ENCODE results near the gene ODF2L. TPM values are rescaled to one million over a fixed set of nuclear protein-coding genes. Genes with fewer than 3 reads are reported as not detected.

The ODF2L gene, protein sequence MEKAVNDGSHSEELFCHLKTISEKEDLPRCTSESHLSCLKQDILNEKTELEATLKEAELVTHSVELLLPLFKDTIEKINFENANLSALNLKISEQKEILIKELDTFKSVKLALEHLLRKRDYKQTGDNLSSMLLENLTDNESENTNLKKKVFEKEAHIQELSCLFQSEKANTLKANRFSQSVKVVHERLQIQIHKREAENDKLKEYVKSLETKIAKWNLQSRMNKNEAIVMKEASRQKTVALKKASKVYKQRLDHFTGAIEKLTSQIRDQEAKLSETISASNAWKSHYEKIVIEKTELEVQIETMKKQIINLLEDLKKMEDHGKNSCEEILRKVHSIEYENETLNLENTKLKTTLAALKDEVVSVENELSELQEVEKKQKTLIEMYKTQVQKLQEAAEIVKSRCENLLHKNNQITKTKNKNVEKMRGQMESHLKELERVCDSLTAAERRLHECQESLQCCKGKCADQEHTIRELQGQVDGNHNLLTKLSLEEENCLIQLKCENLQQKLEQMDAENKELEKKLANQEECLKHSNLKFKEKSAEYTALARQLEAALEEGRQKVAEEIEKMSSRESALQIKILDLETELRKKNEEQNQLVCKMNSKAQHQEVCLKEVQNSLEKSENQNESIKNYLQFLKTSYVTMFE
- total RNA-seq: 7.6 TPM
- long read RNA-seq, partial matches to known transcripts: 0 of 4 reads
- long read RNA-seq, other reads (novel, unspliced or antisense): 3 of 4 reads

DNA sequence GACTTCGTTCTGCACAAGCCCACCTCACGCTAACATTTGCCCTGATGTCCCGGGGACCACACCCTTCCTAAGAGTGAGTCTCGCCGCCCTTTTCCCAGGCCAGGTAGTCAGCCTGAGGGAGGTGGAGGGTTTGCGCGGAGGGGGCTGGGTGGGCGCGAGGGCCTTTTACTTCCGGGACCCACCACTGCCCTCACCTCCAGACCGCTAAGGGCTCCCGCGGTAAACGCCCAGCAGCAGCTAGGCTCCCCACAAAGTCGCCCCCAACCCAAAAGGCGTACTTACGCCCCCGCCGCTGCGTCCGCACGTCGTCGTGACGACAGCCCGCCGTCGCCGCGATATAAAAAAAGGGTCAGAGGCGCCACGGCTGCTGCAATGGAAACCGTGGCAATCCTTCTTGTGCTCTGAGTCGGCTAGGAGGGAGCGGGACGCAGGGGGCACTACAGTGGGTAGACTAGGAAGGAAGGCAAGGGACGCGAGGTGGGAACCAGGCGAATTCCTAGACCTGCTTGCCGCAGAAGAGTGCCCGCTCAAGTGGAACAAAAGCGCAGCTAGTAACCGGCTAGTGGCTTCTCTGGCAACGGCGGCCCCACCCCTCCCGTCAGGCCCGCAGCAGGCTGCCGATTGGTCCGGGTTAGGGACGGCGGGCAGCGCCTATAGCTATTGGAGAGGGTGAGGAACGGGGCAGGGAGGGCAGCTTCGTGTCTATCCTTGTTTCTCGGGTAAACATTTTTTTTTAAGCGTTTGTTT lies at the start of gene ODF2L:
ODF2L (minus strand) TSS at position 573 of the 747 bp plus-strand sequence. CDS start 9,296 bp downstream, outside the sequence.
- intact Hi-C loops (cut with micrococcal nuclease): no loop called here
- peak; percentile 100 for ATAC-seq
- DNase-seq: peak; percentile 93

DNA sequence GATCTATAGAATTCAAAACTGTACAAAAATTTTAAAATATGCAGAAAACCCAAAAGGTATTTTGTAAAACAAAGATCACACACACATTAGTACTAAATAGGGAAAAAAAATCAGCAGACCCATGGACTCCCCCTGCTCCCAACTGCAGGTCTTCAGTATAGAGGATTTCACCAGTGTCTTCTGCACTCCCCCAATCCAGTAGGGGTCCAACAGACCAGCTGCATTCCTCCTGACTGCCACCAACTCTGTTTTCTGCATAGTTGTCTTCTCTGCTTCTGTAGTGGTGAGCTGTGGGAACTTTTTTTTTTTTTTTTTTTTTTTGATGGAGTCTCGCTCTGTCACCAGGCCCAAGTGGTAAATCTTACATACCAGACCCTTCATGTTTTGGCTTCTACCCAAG lies 49.8 kb upstream of the ODF2L start:
- ATAC-seq (no peak), DNase-seq (no peak)
- intact Hi-C loops (cut with micrococcal nuclease): no loop called here

DNA sequence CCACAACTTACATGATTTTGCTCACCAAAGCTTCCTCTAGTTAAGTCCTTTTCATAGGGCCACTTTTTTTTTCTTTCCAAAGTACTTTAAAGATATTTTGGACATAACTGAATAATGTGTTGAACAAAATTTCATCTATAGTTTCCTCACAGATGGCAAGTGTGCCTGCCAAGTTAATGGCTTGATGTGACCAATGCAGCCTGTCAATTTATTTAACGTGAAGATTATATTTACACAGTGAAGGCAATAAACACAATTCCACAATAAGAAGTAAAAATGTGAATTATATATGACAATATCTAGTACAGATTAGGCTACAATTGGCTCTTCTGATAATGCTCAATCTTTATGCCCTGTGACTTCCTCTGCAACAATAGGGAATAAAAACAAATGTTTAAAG lies 45.9 kb upstream of the ODF2L start:
- DNase-seq: no peak
- ATAC-seq: no peak
- intact Hi-C loops (cut with micrococcal nuclease): no loop called here

DNA sequence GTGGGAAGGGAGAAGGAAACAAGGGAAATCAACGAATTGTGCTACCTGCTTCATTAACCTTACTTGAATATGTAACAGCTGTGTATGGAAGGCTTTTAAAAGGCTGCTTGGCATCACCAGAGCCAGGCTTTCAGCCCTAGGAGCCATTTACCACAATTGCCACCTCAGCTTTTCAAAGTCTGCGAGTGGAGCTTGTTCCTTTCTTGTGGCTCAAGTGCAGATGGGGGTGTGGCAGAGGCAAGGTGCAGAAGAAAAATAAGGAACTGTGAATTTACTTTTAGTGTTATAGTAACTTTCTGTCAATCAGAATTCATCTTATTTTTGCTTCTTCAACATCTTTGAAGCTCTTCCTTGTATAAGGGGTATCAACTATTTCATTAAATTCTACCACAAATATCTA lies 45.5 kb upstream of the ODF2L start:
- intact Hi-C loops (cut with micrococcal nuclease): no loop called here

DNA sequence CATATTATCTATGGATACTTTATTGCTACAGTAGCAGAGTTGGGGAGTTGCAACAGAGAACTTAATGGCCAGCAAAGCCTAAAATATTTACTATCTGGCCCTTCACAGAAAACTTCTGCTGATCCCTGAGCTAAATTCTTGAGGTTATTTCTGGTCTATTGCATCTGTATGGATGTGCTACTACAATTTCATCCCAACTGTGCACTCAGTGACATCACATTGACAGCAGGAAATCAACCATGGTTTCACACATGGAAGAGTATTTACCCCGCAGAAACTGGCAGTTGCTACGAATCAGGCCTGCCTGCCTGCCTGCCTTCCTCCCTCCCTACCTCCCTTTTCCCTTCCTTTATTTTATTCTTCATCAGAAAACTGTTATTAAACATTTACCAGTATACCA lies 39.9 kb upstream of the ODF2L start:
- DNase-seq (no peak), ATAC-seq (no peak)
- intact Hi-C loops (cut with micrococcal nuclease): no loop called here

More for the DNA sequence above, 45.5 kb upstream of the ODF2L start:
- no peak for ATAC-seq
- no peak for DNase-seq

DNA sequence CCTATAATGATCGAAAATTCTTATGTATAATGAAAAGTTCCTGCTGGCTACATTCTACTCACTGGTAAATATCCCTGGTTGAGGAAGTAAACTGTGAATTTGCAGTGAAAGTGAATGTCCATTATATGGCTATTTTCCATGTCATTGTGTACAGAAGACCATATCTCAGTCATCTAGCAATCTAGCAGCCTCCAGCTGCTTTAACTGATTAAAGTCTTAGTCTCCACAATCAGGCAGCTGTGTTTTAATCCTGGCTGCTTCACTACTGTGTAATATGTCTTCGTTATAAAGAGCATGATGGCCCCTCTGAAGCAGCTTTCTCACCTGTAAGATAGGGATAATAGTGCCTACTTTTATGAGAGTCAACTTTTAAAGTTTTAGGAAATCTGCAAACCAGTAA lies 39.2 kb upstream of the ODF2L start:
- no peak for DNase-seq
- ATAC-seq: no peak
- intact Hi-C loops (cut with micrococcal nuclease): no loop called here

DNA sequence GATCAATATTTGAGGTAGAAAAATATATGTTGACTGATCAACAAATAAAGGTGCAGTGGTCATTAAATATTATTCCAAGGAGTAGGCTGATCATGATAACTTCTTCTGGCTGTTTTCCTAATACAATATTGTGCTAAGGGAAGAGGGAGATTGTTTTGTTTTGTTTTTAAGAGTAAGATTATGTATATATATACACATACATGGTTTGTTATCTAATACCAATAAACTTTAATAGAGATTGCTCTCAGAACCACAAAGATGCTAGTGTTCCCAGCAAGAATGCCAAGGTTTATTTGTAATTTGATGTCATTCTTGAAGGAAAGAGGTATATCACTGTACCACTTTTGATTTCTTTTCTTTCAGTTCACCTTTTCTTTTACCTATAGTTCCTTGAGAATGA lies 37.9 kb upstream of the ODF2L start:
- no peak for DNase-seq
- intact Hi-C loops (cut with micrococcal nuclease): no loop called here
- no peak for ATAC-seq

DNA sequence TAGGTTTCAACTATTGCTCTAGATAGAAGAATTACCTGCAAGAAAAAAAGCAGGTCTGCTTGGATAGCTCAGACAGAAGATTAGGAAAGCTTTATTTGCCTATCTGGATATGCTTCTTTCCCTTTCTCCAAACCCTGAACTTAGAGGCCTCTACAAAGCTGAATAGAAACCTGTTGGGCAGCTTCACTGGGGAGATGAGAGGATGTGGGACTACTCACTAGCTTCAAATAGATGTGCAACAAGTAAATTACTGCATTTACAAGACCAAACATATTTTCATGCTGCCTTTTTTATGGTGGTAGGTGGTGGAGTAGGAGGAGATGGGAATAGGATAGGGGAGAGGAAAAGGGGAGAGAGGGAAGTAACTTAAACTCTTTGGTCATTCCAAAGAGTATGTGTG lies 34.3 kb upstream of the ODF2L start:
- intact Hi-C loops (cut with micrococcal nuclease): no loop called here
- no peak for ATAC-seq
- DNase-seq: no peak

DNA sequence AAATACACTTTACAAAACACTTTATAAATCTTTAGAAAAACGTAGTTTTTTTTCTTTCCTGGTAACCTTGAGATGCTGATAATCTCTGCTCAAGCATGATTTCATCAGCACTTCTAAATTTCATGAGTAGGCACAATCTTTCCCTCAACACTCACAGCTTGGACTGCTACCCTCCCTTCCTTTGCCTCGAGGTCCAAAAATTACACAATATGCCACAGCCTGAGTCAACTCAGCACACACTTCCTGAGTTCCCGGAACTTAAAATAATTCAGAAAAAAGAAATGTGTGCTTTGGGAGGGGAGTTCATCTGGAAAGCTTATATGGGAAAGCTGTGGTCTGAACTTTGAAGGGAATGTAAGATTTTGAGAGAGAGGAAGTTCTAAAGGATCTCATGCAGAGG lies 33.7 kb upstream of the ODF2L start:
- intact Hi-C loops (cut with micrococcal nuclease): no loop called here
- peak; percentile 100 for ATAC-seq
- DNase-seq: no peak

DNA sequence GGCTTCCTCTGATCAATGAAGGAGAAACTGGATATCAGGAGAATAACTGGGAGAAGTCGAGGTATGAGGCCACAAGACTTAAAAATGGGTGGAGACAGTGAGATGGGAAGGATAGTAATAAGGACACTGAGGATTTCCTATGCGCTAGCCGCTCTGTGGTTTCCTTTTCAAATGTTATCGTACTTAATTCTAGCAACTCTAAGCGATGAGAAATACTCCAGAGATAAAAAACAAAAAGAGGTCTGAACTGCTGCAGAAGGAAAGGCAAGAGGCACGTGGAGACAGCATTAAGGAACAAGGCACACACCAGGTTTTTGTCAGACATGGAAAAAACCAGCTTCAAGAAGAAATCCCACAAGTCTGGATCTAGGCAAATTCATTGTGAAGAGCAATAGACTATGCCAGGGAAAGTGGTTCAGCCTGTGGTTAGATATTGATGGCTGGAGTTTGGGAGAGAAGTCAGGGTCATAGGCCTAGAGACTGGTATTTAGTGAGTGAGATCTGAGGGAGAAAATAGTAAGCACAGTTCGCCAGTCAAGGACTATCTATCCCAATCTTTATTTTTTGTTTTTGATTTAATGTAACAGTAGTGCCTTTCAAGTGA lies 33.1 kb upstream of the ODF2L start:
- intact Hi-C loops (cut with micrococcal nuclease): no loop called here
- DNase-seq (no peak), ATAC-seq (no peak)

DNA sequence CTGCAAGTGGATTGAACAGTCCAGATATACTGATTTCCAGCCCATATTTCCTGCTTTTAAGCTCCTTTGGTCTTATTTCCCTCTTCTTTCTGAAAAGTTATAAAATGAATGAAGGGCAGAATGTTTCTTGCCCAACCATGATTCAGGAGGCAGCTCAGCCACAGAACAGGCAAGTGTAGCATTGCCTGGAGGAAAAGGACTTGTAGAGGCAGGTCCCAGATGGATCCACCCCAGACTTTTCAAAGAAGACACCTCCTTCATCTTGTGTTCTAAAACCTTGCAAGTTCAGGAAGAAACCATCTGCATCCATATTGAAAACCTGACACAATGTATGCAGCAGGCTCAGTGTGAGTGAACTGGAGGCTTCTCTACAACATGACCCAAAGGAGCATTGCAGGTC lies 27.8 kb upstream of the ODF2L start, which contains the start of gene CLCA2:
CLCA2 (plus strand) TSS at position 299 of the 400 bp plus-strand sequence; CDS start at position 376, 77 bp downstream.
- DNase-seq (no peak), ATAC-seq (no peak)
- intact Hi-C loops (cut with micrococcal nuclease): no loop called here

DNA sequence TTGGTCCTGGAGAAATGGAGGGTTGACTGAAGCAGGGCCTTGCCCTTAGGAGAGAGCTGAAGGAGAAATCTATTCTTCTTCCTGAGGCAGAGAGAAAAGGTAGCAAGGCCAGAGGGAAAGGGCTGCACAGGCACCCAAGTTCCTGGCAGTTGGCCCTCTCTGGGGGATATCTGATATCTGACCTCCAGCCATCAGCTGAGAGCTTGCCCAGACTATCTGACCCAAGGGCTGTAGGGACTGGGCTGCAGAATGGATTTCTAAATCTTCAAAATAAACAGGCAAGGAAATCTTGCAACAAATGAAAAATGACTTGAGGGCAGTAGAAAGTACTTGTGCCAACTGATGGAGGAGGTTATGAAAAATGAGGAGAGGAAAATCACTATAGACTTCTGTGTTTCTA lies 27.4 kb upstream of the ODF2L start:
- ATAC-seq (peak; percentile 20), DNase-seq (no peak)
- intact Hi-C loops (cut with micrococcal nuclease): no loop called here

DNA sequence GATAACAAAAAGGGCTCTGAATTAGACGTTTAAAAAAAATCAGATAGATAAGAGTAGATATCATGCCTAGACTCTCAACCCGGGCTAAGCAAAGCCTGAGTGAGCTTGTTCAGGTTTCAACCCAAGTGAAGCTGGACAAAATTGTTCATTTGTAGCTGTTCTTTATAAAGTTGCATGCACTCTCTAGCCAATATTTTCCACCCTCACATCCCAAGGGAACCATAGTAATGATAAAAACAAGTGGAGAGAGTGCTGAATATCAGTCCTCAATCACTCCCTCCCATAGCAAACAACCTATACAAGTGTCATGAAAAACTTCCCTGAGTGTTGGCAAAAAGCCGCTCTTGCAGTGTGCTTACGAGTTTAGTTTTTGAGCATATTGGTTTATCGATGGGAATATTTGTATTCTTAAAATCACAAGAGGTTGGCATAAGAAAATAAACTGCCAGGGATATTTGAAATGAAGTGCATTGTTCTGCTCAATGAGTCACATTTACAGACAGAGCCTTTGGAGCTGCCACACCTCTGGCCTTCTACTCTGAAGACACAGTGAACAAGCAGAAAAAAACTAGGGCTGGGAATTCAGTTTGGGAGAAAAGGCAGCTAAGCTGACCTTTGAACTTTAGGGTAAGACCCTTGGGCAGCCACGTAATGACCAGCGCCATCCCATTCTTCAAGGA lies 25.6 kb upstream of the ODF2L start:
- DNase-seq (no peak), ATAC-seq (no peak)
- intact Hi-C loops (cut with micrococcal nuclease): no loop called here

DNA sequence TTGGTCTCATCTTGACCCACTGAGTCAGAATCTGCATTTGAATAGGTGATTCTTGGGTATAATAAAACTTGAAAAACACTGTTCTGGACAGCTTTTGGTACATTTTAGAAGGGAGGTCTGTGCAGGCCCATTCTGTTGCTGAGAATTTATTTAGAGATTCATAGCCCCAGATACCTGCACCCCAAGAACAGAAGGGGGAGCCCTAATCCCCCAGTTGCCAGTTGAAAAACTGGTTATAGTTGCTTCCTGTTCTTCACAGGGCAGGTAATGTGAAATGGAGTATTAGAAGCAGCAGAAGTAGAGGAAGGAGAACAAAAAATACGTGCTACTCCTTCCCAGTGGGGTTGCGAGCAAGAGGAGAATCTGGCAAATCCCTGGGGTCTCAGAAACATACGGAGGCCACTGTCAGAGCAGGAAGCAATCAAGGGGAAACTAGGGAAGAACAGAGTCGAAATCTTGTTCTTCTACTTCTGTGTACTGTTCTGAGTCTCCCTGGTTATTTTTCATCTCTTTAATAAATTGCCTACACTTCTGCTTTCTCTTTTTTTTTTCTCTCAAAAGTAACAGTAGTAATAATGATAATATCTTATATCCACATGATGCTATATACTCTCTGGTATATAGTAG lies 23.3 kb upstream of the ODF2L start:
- DNase-seq: no peak
- intact Hi-C loops (cut with micrococcal nuclease): no loop called here
- peak; percentile 38 for ATAC-seq

DNA sequence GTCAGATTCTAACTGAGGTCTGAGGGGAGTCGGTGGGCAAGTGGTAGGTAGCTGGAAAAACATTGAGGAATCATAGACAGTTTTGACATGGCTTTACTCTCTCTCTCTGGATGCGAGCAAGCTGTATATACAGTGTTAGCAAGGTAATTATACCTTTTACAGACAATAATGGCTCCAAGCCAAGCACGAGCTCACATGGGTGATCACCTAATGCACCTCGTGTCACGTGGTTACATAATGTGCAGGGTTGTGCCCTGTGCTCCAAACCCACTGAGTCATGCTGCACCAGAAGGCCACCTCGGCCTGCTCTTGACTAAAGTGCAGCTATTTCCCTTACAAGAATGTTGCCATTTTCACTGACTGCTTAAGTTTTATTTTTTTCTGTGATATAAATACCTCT lies 20.2 kb upstream of the ODF2L start:
- DNase-seq (no peak), ATAC-seq (no peak)
- intact Hi-C loops (cut with micrococcal nuclease): no loop called here

DNA sequence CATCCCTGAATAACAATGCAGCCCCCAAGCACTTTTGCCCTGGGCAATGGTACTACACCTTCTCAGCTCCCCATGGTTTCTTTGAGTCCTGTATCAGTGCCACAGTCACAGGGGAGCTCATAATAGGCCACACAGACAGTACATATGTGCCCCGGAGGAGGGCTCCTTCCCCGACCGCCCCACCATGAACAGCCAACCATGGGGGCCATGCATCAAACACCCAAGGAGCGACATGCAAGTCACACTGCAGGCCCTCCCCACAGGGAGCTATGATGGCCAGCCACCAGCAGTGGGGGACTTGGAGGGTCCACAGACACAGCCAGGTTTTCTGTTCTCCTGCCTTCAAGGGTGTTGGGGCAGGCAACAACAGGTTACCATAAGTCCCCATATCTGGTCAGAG lies 14.8 kb upstream of the ODF2L start:
- intact Hi-C loops (cut with micrococcal nuclease): no loop called here
- DNase-seq: no peak
- ATAC-seq: no peak

DNA sequence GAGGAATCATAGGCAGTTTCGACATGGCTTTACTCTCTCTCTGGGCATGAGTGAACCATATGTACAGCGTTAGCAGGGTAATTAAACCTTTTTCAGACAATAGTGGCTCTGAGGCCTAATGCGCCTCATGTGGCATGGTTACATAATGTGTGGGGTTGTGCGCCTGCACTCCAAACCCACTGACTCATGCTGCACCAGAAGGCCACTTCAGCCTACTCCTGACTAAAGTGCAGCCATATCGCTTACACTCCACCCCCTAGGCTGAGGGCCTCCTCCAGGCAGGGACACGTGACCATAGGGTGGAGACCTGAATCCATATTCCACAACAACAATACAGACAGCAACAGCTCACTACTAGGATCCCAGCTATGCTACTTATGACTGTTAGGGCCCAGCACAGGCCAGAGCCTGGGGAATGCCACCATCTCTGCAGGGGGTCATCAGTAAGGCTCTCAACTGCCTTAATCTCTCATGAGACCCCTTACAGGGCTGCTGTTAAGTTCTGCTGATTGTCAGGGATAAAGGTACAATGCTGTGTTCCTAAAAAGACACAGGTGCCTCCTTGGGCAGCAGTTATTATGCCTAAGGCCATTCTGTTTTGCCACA lies 13.4 kb upstream of the ODF2L start:
- DNase-seq (no peak), ATAC-seq (no peak)
- intact Hi-C loops (cut with micrococcal nuclease): no loop called here

DNA sequence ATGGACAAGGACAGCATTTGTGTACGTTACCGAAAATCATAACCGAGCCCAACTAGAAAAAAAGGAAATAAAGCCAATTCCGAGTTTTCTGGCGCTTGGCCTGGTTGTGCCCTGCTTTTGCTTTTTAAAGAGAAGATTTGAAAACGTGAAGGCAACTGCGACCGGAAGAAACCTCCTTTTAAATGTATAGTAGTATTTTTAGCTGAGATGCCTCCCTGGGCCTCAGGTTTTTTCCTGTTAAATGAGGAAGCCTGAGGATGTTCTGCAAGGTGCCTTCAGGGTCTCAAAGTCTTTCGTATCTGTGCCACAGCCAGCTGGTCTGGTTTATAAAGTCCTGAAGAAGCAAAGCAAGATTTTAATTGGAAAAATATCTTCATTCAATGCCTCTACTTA lies 371 bp upstream of the ODF2L start:
- intact Hi-C loops (cut with micrococcal nuclease): no loop called here
- ATAC-seq (no peak), DNase-seq (no peak)
